Fibroblast of gingiva (primary cell): ENCODE data around the gene OST4.
"Not testable (repeated sequence)": the region's sequence is repeated elsewhere in the genome, so short reads cannot be mapped to it uniquely, and the experiment has no call there.

Source experiments
- DNase-seq: peaks from one replicate; pipeline ENCODE4 v3.0.0-alpha.2; 2011; ENCODE audit warnings: low read depth

OST4 gene

GRCh38 chr2:27071277-27071989 is at the start of gene OST4:
Gene OST4, minus strand, starts transcription at chr2:27071654.
- peak; percentile 92 for DNase-seq

GRCh38 chr2:27119330-27119670 is 47.8 kb upstream of the OST4 start:
- not testable (repeated sequence) for DNase-seq

- no peak for DNase-seq
Measured at GRCh38 chr2:27118525-27119329, 47.3 kb upstream of the OST4 start, which contains the start of gene CGREF1. Gene CGREF1, minus strand, starts transcription at chr2:27119128. Its CDS starts 14,762 bp downstream, at chr2:27104366.

- DNase-seq, result no peak
Measured at GRCh38 chr2:27117995-27118524, 46.6 kb upstream of the OST4 start.

- no peak for DNase-seq
Measured at GRCh38 chr2:27115519-27115918, 44.1 kb upstream of the OST4 start.

GRCh38 chr2:27111392-27112078 is 40.1 kb upstream of the OST4 start:
- not testable (repeated sequence) for DNase-seq

GRCh38 chr2:27110603-27111352 is 39.3 kb upstream of the OST4 start:
- not testable (repeated sequence) for DNase-seq

- DNase-seq, result no peak
Measured at GRCh38 chr2:27109083-27109482, 37.6 kb upstream of the OST4 start.

GRCh38 chr2:27108221-27108620 is 36.8 kb upstream of the OST4 start:
- DNase-seq, result no peak

GRCh38 chr2:27105981-27106380 is 34.5 kb upstream of the OST4 start:
- no peak for DNase-seq

- no peak for DNase-seq
Measured at GRCh38 chr2:27102329-27102728, 30.9 kb upstream of the OST4 start.

- no peak for DNase-seq
Measured at GRCh38 chr2:27100036-27100435, 28.6 kb upstream of the OST4 start.

- DNase-seq, result no peak
Measured at GRCh38 chr2:27099334-27099955, 28.0 kb upstream of the OST4 start.

- DNase-seq, result no peak
Measured at GRCh38 chr2:27097341-27097740, 25.9 kb upstream of the OST4 start.

- no peak for DNase-seq
Measured at GRCh38 chr2:27096748-27097297, 25.4 kb upstream of the OST4 start.

GRCh38 chr2:27095745-27096651 is 24.5 kb upstream of the OST4 start:
- peak; percentile 58 for DNase-seq

GRCh38 chr2:27095427-27095744 is 23.9 kb upstream of the OST4 start:
- no peak for DNase-seq

- no peak for DNase-seq
Measured at GRCh38 chr2:27094353-27094984, 23.0 kb upstream of the OST4 start.
